ENCODE data around the gene OST4.

- no peak for TF ChIP-seq EZH2 (IDR thresholded peaks at IDR 0.05; ENCODE audit: insufficient read depth, low read length)
- TF ChIP-seq, protein P1, sequence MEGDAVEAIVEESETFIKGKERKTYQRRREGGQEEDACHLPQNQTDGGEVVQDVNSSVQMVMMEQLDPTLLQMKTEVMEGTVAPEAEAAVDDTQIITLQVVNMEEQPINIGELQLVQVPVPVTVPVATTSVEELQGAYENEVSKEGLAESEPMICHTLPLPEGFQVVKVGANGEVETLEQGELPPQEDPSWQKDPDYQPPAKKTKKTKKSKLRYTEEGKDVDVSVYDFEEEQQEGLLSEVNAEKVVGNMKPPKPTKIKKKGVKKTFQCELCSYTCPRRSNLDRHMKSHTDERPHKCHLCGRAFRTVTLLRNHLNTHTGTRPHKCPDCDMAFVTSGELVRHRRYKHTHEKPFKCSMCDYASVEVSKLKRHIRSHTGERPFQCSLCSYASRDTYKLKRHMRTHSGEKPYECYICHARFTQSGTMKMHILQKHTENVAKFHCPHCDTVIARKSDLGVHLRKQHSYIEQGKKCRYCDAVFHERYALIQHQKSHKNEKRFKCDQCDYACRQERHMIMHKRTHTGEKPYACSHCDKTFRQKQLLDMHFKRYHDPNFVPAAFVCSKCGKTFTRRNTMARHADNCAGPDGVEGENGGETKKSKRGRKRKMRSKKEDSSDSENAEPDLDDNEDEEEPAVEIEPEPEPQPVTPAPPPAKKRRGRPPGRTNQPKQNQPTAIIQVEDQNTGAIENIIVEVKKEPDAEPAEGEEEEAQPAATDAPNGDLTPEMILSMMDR (IDR thresholded peaks at IDR 0.05; ENCODE audit: insufficient read depth, low read depth, low read length) = no peak
These were observed 30.9 kb upstream of the OST4 start for GRCh38 chr2:27102329-27102728.

Measured in astrocyte (in vitro differentiated cells and primary cell).